A673 (cell line): ENCODE results near the gene CEP72.

Experiments
- CTCF ChIP-seq: fragments of 300-800, 200-600 bp; sonication (generic); conservative IDR thresholded peaks from 2 replicates; pipeline ENCODE4 v1.5.1; 2017; ENCODE audit warnings: low read depth, mild to moderate bottlenecking, antibody characterized with exemption, low read length, moderate library complexity, mixed read lengths
- EZH2 ChIP-seq: fragments of 200-600 bp; sonication (generic); IDR thresholded peaks from 2 replicates; pipeline ENCODE4 v1.6.1; 2017; ENCODE audit warnings: borderline replicate concordance, low read depth, mild to moderate bottlenecking, mixed read lengths, antibody characterized with exemption, low read length; ENCODE audit not compliant: poor library complexity, severe bottlenecking

- no peak for TF ChIP-seq CTCF
- TF ChIP-seq EZH2, result no peak
Measured at GRCh38 chr5:618450-618849, 6.3 kb downstream of the CEP72 start.
